Measurements from ENCODE around the gene LRP1.

The LRP1 gene

GRCh38 chr12:57194253-57194652, 66.0 kb downstream of the LRP1 start:
- Histone ChIP-seq H3K4me2 (no peak overlapping the region), H3K9ac (no peak overlapping the region), H3K79me2 (ENCODE audit: insufficient read depth, low read depth) (no peaks in the 10 kb centered on the region), H3K27me3 (ENCODE audit: insufficient read depth, low read depth) (peaks cover 58% of the 10 kb centered on the region), H2AFZ (ENCODE audit: low read depth) (no peak overlapping the region), H4K20me1 (ENCODE audit: insufficient read depth) (no peaks in the 10 kb centered on the region), H3K4me3 (IDR thresholded peaks at IDR 0.05; ENCODE audit: insufficient read depth, low read depth, low read length) (no peak overlapping the region), H3K36me3 (ENCODE audit: insufficient read depth) (no peaks in the 10 kb centered on the region), H3K4me1 (ENCODE audit: low read depth, poor library complexity, severe bottlenecking) (no peaks in the 10 kb centered on the region), H3K27ac (no peak overlapping the region)
- no peak for TF ChIP-seq CTCF (conservative IDR thresholded peaks at IDR 0.05; ENCODE audit: low read depth, low read length)

DNA sequence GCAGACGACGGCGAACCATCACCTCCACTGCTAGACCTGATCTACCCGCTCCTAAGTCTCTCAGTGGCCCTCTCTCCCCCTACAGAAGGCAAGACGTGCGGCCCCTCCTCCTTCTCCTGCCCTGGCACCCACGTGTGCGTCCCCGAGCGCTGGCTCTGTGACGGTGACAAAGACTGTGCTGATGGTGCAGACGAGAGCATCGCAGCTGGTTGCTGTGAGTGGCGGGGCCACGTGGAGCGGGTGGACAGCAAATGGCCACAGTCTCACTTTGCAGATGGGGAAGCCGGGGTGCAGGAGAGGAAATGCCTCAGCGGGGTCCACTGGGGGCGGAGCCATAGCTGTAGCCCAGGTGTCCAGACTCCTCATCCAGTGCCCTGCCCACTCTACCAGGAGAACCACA, 66.9 kb downstream of the LRP1 start:
- H3K9ac ChIP-seq, result no peak overlapping the region
- H2AFZ ChIP-seq (ENCODE audit: low read depth), result no peak overlapping the region
- no peak for TF ChIP-seq CTCF (conservative IDR thresholded peaks at IDR 0.05; ENCODE audit: low read depth, low read length)
- H3K27ac ChIP-seq, result no peak overlapping the region
- H4K20me1 ChIP-seq (ENCODE audit: insufficient read depth), result no peaks in the 10 kb centered on the region
- H3K27me3 ChIP-seq (ENCODE audit: insufficient read depth, low read depth), result peaks cover 67% of the 10 kb centered on the region
- H3K36me3 ChIP-seq (ENCODE audit: insufficient read depth), result no peaks in the 10 kb centered on the region
- H3K4me2 ChIP-seq, result no peak overlapping the region
- H3K4me3 ChIP-seq (IDR thresholded peaks at IDR 0.05; ENCODE audit: insufficient read depth, low read depth, low read length), result no peak overlapping the region
- H3K4me1 ChIP-seq (ENCODE audit: low read depth, poor library complexity, severe bottlenecking), result no peaks in the 10 kb centered on the region
- no peaks in the 10 kb centered on the region for H3K79me2 ChIP-seq (ENCODE audit: insufficient read depth, low read depth)

GRCh38 chr12:57195611-57196371, 67.5 kb downstream of the LRP1 start:
- H3K4me2 ChIP-seq, result no peak overlapping the region
- no peak overlapping the region for H3K27ac ChIP-seq
- no peaks in the 10 kb centered on the region for H3K36me3 ChIP-seq (ENCODE audit: insufficient read depth)

DNA sequence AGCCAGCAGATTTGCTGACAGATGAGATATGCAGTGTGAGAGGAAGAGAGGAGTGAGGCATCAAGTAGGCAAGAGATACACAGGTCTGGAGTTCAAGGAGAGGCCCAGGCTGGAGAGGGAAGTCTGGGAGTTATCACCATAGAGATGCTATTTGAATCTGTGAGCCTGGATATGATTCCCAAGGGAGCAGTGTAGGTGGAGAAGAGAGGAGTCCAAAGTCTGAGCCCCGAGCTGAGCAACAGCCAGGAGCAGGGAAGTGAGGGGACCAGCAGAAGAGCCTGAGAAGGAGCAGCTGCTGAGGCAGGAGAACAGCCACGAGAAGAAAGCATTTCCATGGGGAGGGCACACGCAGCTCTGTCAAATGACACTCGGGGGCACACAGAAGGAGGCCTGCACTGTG, 68.2 kb downstream of the LRP1 start:
- peak overlapping the region; percentile 28; the same call in 1 of the 2 replicates for H2AFZ ChIP-seq (ENCODE audit: low read depth)
- H3K4me2 ChIP-seq, result no peak overlapping the region
- no peak for TF ChIP-seq CTCF (conservative IDR thresholded peaks at IDR 0.05; ENCODE audit: low read depth, low read length)
- no peaks in the 10 kb centered on the region for H3K4me1 ChIP-seq (ENCODE audit: low read depth, poor library complexity, severe bottlenecking)
- H3K4me3 ChIP-seq (IDR thresholded peaks at IDR 0.05; ENCODE audit: insufficient read depth, low read depth, low read length), result no peak overlapping the region
- H3K27ac ChIP-seq, result no peak overlapping the region
- no peak overlapping the region for H3K9ac ChIP-seq
- H4K20me1 ChIP-seq (ENCODE audit: insufficient read depth), result no peaks in the 10 kb centered on the region
- H3K36me3 ChIP-seq (ENCODE audit: insufficient read depth), result no peaks in the 10 kb centered on the region
- H3K79me2 ChIP-seq (ENCODE audit: insufficient read depth, low read depth), result no peaks in the 10 kb centered on the region
- peaks cover 74% of the 10 kb centered on the region for H3K27me3 ChIP-seq (ENCODE audit: insufficient read depth, low read depth)

More at GRCh38 chr12:57195611-57196371, 67.5 kb downstream of the LRP1 start:
- Histone ChIP-seq H3K9ac (no peak overlapping the region), H3K4me1 (ENCODE audit: low read depth, poor library complexity, severe bottlenecking) (no peaks in the 10 kb centered on the region), H2AFZ (ENCODE audit: low read depth) (peak overlapping the region; percentile 28; the same call in 1 of the 2 replicates), H3K79me2 (ENCODE audit: insufficient read depth, low read depth) (no peaks in the 10 kb centered on the region), H4K20me1 (ENCODE audit: insufficient read depth) (no peaks in the 10 kb centered on the region), H3K4me3 (IDR thresholded peaks at IDR 0.05; ENCODE audit: insufficient read depth, low read depth, low read length) (no peak overlapping the region), H3K27me3 (ENCODE audit: insufficient read depth, low read depth) (peaks cover 68% of the 10 kb centered on the region)
- peak; percentile 45; the same call in 1 of the 2 replicates for TF ChIP-seq CTCF (conservative IDR thresholded peaks at IDR 0.05; ENCODE audit: low read depth, low read length)
